Measurements from ENCODE around the gene GIMAP2.

- TF ChIP-seq POLR2A (IDR thresholded peaks at IDR 0.05) (no peak), CTCF (IDR thresholded peaks at IDR 0.05) (no peak)
These were observed 29.8 kb downstream of the GIMAP2 start for GRCh38 chr7:150715293-150715692.
